ENCODE measurements around the gene ZNF778.
"Not testable (repeated sequence)": the region's sequence is repeated elsewhere in the genome, so short reads cannot be mapped to it uniquely, and the experiment has no call there.

Gene ZNF778

DNA sequence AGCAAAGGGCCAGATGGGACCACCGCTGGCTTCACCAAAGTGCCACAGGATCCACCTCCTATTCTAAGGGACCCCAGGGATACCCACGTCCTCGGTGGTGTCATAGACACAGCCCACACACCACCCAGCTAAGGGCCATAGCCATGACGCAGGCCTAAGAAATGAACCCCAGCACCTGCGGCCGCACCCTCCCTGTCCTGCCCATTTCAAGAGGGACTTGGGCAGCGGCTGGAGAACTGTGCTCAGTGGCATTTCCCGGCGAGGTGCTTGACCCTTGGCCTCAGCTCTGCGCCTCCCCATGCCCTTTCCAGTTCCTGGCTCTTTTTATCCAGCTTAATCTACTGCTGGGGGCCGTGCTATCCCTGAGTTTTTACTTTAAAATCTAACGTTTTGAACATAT, 27.3 kb downstream of the ZNF778 start:
- no peak overlapping the region for H3K4me3 ChIP-seq (replicated peaks; ENCODE audit: low read depth, low read length)
- TF ChIP-seq, protein P1, sequence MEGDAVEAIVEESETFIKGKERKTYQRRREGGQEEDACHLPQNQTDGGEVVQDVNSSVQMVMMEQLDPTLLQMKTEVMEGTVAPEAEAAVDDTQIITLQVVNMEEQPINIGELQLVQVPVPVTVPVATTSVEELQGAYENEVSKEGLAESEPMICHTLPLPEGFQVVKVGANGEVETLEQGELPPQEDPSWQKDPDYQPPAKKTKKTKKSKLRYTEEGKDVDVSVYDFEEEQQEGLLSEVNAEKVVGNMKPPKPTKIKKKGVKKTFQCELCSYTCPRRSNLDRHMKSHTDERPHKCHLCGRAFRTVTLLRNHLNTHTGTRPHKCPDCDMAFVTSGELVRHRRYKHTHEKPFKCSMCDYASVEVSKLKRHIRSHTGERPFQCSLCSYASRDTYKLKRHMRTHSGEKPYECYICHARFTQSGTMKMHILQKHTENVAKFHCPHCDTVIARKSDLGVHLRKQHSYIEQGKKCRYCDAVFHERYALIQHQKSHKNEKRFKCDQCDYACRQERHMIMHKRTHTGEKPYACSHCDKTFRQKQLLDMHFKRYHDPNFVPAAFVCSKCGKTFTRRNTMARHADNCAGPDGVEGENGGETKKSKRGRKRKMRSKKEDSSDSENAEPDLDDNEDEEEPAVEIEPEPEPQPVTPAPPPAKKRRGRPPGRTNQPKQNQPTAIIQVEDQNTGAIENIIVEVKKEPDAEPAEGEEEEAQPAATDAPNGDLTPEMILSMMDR (IDR thresholded peaks at IDR 0.05; ENCODE audit: low read depth, low read length, missing control alignments): no peak
- no peak for DNase-seq (ENCODE audit: extremely low read depth, low read depth)

DNA sequence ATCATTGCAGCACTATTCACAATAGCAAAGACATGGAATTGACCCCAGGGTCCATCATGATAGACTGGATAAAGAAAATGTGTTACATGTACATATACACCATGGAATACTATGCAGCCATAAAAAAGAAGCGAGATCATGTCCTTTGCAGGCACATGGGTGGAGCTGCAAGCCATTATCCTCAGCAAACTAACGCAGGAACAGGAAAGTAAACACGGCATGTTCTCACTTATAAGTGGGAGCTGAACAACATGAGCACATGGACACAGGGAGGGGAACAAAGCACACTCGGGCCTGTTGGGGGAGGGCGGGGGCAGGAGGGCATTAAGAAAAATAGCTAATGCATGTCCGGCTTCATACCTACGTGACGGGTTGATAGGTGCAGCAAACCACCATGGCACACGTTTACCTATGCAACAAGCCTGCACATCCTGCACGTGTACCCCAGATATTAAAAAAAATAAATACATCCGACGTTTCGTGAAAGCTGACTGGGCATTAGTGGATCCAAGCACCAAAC, 28.9 kb downstream of the ZNF778 start:
- TF ChIP-seq, protein P1 (IDR thresholded peaks at IDR 0.05; ENCODE audit: low read depth, low read length, missing control alignments): no peak
- DNase-seq (ENCODE audit: extremely low read depth, low read depth): no peak
- H3K4me3 ChIP-seq (replicated peaks; ENCODE audit: low read depth, low read length): peak overlapping the region; percentile 49

DNA sequence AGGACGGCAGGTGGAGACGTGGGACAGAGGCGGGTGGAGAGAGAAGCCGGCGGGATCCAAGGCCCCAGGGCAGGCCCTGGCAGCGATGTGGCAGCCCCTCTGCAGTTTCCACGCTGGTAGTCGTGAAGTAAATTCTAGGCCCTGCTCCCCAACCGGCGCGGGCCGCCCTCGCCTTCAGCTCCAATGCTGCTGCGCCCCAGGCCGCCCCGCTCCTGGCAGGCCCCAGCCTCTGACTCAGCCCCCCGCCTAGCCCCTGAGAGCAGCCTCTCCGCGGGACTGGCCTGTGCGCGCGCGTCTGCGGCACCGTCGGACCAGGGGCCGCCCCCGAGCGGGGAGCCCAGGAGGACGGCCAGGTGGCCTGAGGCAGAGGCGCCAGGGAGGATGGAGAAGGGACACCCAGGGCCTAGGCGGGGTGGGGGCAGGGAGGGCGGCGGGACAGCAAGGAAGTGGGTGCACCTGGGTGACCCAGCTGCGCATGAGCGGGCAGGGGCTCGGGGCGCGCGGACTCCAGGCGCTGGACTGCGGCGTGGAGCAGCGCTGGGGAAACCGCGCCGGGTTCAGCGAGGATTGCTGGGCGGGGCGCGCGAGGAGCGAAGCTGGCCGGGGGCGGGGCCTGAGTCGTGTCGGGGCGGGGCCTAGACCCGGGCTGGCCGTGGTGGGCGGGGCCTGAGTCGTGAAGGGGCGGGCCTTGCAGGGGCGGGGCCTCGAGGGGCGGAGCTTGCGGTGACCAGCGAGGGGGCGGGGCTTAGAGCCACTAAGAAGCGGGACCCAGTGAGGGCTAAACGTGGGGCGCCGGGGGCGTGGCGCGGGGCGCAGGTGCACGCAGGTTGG, 29.6 kb downstream of the ZNF778 start:
- DNase-seq (ENCODE audit: extremely low read depth, low read depth): peak; percentile 39
- TF ChIP-seq, protein P1 (IDR thresholded peaks at IDR 0.05; ENCODE audit: low read depth, low read length, missing control alignments): peak; percentile 3
- H3K4me3 ChIP-seq (replicated peaks; ENCODE audit: low read depth, low read length): peak overlapping the region; percentile 49

DNA sequence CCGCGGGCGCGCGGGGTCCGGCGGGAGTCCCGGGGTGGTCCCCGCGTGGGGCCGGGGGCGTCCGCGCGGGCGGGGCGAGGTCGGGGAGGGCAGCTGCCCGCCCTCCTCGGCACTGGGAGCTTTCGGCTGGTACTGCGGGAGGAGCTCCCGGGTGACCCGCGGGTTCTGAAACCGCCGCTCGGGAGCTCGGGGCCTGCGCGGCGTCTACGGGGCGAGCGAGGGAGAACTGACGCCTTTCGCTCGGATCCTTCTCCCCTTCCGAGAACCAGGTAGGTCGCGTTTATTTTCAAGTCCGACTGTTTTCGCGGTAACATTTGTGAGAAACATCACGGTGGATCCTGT, 30.2 kb downstream of the ZNF778 start:
- peak overlapping the region; percentile 49 for H3K4me3 ChIP-seq (replicated peaks; ENCODE audit: low read depth, low read length)
- not testable (repeated sequence) for DNase-seq (ENCODE audit: extremely low read depth, low read depth)

DNA sequence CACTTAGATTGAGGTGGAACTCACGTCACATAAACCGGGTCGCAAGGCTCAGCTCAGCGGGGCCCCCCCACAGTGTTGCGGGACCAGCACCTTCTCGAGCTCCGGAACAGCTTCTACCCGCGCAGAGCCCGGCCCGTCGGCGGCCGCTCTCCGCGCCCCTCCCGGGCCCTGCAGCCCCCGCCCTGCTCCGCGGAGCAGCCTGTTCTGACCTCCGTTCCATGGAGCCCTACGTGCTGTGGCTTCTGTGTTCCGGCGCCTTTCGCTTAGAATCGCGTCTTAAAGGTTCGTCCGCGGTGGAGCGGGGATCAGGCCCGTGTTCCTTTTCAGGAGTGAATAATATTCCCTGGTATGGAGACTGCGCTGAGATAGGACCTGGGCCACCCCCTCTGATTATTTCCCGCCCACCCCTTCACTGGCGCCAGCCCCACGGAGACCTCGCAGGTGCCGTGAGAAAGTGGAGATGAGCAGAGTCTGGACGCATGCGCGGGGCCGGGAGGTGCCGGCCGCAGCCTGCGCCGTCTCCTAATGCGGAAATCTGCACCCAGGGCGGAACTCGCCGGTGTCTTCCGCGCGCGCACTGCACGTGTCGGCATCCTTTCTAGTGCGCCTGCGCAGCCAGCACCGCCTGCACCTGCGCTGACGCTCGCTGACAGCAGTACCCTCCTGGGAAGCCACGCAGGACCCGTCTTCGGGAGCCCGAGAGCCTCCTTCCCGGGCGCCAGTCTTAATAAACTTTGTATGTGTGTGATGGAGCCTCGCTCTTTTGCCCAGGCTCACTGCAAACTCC, 30.9 kb downstream of the ZNF778 start:
- DNase-seq (ENCODE audit: extremely low read depth, low read depth): no peak
- TF ChIP-seq, protein P1 (IDR thresholded peaks at IDR 0.05; ENCODE audit: low read depth, low read length, missing control alignments): no peak
- H3K4me3 ChIP-seq (replicated peaks; ENCODE audit: low read depth, low read length): peak overlapping the region; percentile 49

DNA sequence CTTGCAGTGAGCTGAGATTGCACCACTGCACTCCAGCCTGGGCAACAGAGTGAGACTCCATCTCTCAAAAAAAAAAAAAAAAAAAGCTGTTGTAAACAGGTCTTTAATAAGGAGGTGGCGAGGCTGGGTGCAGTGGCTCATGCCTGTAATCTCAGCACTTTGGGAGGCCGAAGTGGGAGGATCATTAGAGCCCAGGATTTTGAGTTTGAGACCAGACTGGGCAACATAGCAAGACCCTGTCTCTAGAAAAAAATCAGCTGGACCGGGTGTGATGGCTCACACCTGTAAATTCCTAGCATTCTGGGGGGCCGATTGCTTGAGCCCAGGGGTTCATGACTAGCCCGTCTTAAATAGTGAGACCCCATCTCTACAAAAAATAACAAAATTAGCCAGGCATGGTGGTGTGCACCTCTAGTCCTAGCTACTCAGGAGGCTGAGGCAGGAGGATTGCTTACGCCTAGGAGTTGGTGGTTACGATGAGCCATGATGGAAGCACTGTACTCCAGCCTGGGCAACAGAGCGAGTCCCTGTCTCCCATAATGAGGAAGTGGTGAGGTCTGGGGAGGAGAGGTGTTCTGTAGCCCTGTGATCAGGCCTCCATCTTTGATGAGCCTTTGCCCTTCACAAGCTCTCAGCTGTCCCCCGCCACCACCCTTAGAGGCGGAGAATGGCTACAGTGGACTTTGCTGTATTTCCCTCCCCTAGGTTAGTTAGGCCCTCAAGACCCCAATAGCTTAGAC, 36.2 kb downstream of the ZNF778 start:
- H3K4me3 ChIP-seq (replicated peaks; ENCODE audit: low read depth, low read length): no peak overlapping the region
- no peak for DNase-seq (ENCODE audit: extremely low read depth, low read depth)
- TF ChIP-seq, protein P1 (IDR thresholded peaks at IDR 0.05; ENCODE audit: low read depth, low read length, missing control alignments): no peak
